HEK293 (cell line): ENCODE results near the gene TTLL5.

Source experiments
- CTCF ChIA-PET: fragments of 350-600 bp; formaldehyde crosslinking; extraction: SDS; loops from one replicate; lab custom pipeline; 2021; ENCODE audit warnings: antibody characterized with exemption; lab: Yijun Ruan, JAX
- POLR2A ChIA-PET: fragments of 300-600 bp; formaldehyde crosslinking; extraction: SDS; loops from one replicate; lab custom pipeline; 2020; ENCODE audit warnings: antibody characterized with exemption, inconsistent platforms; lab: Yijun Ruan, JAX
- H3K27ac ChIP-seq: fragments of 200-500 bp; sonication (Bioruptor generic); 2 replicates; pipeline ENCODE4 v1.5.1; 2014; ENCODE audit warnings: low read depth, low read length, control low read depth, inconsistent platforms; ENCODE audit errors: extremely low read depth
- H3K36me3 ChIP-seq, 2 experiments: fragments of 200-500 bp in 1 of 2; sonication (Bioruptor generic) in 1 of 2; 1 replicate in 1 of 2; 2 replicates in 1 of 2; pipeline ENCODE4 v1.5.1; 2014 to 2017; ENCODE audit warnings: inconsistent platforms in 2 of 2, low read length in 2 of 2; ENCODE audit not compliant: control insufficient read depth in 2 of 2, insufficient read depth in 1 of 2
- H3K4me1 ChIP-seq: fragments of 200-500 bp; sonication (Bioruptor generic); 2 replicates; pipeline ENCODE4 v1.5.1; 2014; ENCODE audit warnings: mild to moderate bottlenecking, low read length, inconsistent platforms; ENCODE audit not compliant: control insufficient read depth, insufficient read depth
- H3K4me3 ChIP-seq: 2 replicates; pipeline ENCODE4 v1.5.1; 2011; ENCODE audit warnings: low read depth, mild to moderate bottlenecking, control low read depth, low read length, moderate library complexity
- H3K9me3 ChIP-seq: fragments of 200-500 bp; sonication (Bioruptor generic); 2 replicates; pipeline ENCODE4 v1.5.1; 2014; ENCODE audit warnings: low read depth, low read length, inconsistent platforms; ENCODE audit not compliant: control insufficient read depth, insufficient read depth
- BCL11A ChIP-seq: fragments of 450-650 bp; formaldehyde crosslinking; IDR thresholded peaks from 2 replicates; pipeline ENCODE4 v1.5.1; 2016; ENCODE audit warnings: low read depth, missing biosample characterization, missing genetic modification characterization
- WT1 ChIP-seq: fragments of 450-650 bp; formaldehyde crosslinking; IDR thresholded peaks from 2 replicates; pipeline ENCODE4 v1.5.1; 2016; ENCODE audit warnings: missing biosample characterization, missing genetic modification characterization
- ZNF138 ChIP-seq: fragments of 450-650 bp; formaldehyde crosslinking; IDR thresholded peaks from 2 replicates; pipeline ENCODE4 v1.5.1; 2016; ENCODE audit warnings: missing biosample characterization, missing genetic modification characterization, borderline replicate concordance
- ZNF214 ChIP-seq: fragments of 450-650 bp; formaldehyde crosslinking; IDR thresholded peaks from 2 replicates; pipeline ENCODE4 v1.5.1; 2017; ENCODE audit warnings: missing biosample characterization, mild to moderate bottlenecking, missing genetic modification characterization, borderline replicate concordance
- ZNF341 ChIP-seq: fragments of 450-650 bp; formaldehyde crosslinking; IDR thresholded peaks from 2 replicates; pipeline ENCODE4; 2016; ENCODE audit warnings: low read depth, missing biosample characterization, missing genetic modification characterization
- ZNF350 ChIP-seq: fragments of 450-650 bp; formaldehyde crosslinking; IDR thresholded peaks from 2 replicates; pipeline ENCODE4 v1.5.0; 2017; ENCODE audit warnings: missing biosample characterization, mild to moderate bottlenecking, missing genetic modification characterization
- ZNF416 ChIP-seq: fragments of 450-650 bp; formaldehyde crosslinking; IDR thresholded peaks from 2 replicates; pipeline ENCODE4 v1.5.1; 2016; ENCODE audit warnings: missing biosample characterization, missing genetic modification characterization
- ZNF501 ChIP-seq: fragments of 450-650 bp; formaldehyde crosslinking; IDR thresholded peaks from 2 replicates; pipeline ENCODE4 v1.5.1; 2016; ENCODE audit warnings: missing biosample characterization, missing genetic modification characterization
- ZNF596 ChIP-seq: fragments of 450-650 bp; IDR thresholded peaks from 2 replicates; pipeline ENCODE4 v1.5.0; 2018; ENCODE audit warnings: missing biosample characterization, mild to moderate bottlenecking, missing genetic modification characterization, moderate library complexity
- ZNF621 ChIP-seq: fragments of 450-650 bp; formaldehyde crosslinking; IDR thresholded peaks from 2 replicates; pipeline ENCODE4 v1.5.1; 2017; ENCODE audit warnings: missing biosample characterization, missing genetic modification characterization
- ZNF76 ChIP-seq: fragments of 450-650 bp; formaldehyde crosslinking; IDR thresholded peaks from 2 replicates; pipeline ENCODE4; 2016; ENCODE audit warnings: low read depth, missing biosample characterization, missing genetic modification characterization, borderline replicate concordance
- TF ChIP-seq, protein P1 (sequence below): fragments of 450-650 bp; formaldehyde crosslinking; IDR thresholded peaks from 2 replicates; pipeline ENCODE4 v1.5.1; 2016; ENCODE audit warnings: missing biosample characterization, missing genetic modification characterization
- TF ChIP-seq, protein P2 (sequence below): fragments of 450-650 bp; formaldehyde crosslinking; IDR thresholded peaks from 2 replicates; pipeline ENCODE4 v1.5.1; 2016; ENCODE audit warnings: missing biosample characterization, missing genetic modification characterization, borderline replicate concordance
- TF ChIP-seq, protein P3 (sequence below): fragments of 450-650 bp; formaldehyde crosslinking; conservative IDR thresholded peaks from 2 replicates; pipeline ENCODE4 v1.5.1; 2016; ENCODE audit warnings: low read depth, missing biosample characterization, missing genetic modification characterization
- TF ChIP-seq, protein P4 (sequence below): fragments of 450-650 bp; formaldehyde crosslinking; IDR thresholded peaks from 2 replicates; pipeline ENCODE4 v1.5.1; 2016; ENCODE audit warnings: missing biosample characterization, missing genetic modification characterization, borderline replicate concordance

TTLL5 gene

DNA sequence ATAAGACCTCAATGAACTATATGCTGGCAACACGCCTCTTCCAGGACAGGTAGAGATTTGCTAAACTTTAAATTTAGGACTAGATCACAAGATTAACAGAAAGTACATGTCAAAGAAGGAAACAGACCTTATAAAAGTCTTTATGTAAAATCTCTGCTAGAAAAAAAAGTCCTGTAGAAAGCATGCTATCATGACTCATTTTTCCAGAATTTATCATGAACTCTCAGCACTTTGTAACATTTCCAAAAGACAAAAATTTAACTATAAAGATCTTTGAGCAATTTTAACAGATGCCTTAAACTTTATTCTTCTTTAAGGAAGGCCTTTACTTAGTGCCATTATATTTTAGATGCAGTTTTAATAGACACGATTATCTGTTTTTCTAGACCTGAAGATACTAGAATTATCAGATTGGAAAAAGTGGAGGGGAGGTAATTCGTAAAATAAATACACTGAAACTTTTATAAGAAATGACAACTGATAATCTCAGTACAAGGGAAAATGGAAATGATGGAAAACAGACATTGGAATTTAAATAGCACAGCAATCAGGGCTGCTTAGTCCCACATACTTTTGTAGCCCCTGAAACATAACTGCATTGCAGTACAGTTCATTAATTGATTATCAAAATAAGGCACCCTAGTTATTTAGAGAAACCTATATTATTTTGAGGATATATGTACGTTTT lies 92.0 kb downstream of the TTLL5 start (continued):
- TF ChIP-seq ZNF596 (no peak), ZNF501 (tag by site-specific recombination) (no peak), ZNF138 (no peak), ZNF76 (tag by site-specific recombination) (no peak), WT1 (tag by site-specific recombination) (no peak)
- TF ChIP-seq, protein P1, sequence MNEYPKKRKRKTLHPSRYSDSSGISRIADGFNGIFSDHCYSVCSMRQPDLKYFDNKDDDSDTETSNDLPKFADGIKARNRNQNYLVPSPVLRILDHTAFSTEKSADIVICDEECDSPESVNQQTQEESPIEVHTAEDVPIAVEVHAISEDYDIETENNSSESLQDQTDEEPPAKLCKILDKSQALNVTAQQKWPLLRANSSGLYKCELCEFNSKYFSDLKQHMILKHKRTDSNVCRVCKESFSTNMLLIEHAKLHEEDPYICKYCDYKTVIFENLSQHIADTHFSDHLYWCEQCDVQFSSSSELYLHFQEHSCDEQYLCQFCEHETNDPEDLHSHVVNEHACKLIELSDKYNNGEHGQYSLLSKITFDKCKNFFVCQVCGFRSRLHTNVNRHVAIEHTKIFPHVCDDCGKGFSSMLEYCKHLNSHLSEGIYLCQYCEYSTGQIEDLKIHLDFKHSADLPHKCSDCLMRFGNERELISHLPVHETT (tag by site-specific recombination) = no peak

DNA sequence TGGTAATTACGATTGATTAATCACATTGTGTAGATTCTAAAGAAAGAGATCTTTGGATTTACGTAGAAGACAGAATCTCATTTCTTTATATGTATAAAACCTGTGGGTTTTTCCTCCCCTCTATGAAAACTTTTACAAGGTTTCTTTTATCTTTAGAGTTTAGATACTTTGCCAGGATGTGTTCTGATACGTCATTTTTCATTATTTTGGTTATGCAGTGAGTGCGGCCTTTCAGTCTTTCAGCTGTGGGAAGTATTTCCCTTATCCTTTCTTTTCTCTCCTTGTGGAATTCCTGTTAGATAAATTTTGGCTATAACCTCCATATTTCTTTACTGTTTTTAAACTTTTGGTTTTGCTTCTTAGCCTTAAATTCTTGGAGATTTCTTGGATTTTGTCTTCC lies 92.7 kb downstream of the TTLL5 start:
- no peaks in the 10 kb centered on the region for H3K4me1 ChIP-seq
- H3K27ac ChIP-seq = no peak overlapping the region
- ChIA-PET POLR2A (no interaction called here), CTCF (no interaction called here)
- H3K36me3 ChIP-seq = peaks cover 6 to 21% of the 10 kb centered on the region in 2 experiments; a peak in 2 of 3 replicates
- H3K9me3 ChIP-seq = no peaks in the 10 kb centered on the region
- H3K4me3 ChIP-seq = no peak overlapping the region
- no peak for TF ChIP-seq ZNF621 (tag by site-specific recombination)
- TF ChIP-seq ZNF350 (tag by site-specific recombination) = no peak
- no peak for TF ChIP-seq ZNF214 (tag by site-specific recombination)
- no peak for TF ChIP-seq ZNF416 (tag by site-specific recombination)
- TF ChIP-seq, protein P2, sequence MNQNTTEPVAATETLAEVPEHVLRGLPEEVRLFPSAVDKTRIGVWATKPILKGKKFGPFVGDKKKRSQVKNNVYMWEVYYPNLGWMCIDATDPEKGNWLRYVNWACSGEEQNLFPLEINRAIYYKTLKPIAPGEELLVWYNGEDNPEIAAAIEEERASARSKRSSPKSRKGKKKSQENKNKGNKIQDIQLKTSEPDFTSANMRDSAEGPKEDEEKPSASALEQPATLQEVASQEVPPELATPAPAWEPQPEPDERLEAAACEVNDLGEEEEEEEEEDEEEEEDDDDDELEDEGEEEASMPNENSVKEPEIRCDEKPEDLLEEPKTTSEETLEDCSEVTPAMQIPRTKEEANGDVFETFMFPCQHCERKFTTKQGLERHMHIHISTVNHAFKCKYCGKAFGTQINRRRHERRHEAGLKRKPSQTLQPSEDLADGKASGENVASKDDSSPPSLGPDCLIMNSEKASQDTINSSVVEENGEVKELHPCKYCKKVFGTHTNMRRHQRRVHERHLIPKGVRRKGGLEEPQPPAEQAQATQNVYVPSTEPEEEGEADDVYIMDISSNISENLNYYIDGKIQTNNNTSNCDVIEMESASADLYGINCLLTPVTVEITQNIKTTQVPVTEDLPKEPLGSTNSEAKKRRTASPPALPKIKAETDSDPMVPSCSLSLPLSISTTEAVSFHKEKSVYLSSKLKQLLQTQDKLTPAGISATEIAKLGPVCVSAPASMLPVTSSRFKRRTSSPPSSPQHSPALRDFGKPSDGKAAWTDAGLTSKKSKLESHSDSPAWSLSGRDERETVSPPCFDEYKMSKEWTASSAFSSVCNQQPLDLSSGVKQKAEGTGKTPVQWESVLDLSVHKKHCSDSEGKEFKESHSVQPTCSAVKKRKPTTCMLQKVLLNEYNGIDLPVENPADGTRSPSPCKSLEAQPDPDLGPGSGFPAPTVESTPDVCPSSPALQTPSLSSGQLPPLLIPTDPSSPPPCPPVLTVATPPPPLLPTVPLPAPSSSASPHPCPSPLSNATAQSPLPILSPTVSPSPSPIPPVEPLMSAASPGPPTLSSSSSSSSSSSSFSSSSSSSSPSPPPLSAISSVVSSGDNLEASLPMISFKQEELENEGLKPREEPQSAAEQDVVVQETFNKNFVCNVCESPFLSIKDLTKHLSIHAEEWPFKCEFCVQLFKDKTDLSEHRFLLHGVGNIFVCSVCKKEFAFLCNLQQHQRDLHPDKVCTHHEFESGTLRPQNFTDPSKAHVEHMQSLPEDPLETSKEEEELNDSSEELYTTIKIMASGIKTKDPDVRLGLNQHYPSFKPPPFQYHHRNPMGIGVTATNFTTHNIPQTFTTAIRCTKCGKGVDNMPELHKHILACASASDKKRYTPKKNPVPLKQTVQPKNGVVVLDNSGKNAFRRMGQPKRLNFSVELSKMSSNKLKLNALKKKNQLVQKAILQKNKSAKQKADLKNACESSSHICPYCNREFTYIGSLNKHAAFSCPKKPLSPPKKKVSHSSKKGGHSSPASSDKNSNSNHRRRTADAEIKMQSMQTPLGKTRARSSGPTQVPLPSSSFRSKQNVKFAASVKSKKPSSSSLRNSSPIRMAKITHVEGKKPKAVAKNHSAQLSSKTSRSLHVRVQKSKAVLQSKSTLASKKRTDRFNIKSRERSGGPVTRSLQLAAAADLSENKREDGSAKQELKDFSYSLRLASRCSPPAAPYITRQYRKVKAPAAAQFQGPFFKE = no peak
- TF ChIP-seq, protein P3, sequence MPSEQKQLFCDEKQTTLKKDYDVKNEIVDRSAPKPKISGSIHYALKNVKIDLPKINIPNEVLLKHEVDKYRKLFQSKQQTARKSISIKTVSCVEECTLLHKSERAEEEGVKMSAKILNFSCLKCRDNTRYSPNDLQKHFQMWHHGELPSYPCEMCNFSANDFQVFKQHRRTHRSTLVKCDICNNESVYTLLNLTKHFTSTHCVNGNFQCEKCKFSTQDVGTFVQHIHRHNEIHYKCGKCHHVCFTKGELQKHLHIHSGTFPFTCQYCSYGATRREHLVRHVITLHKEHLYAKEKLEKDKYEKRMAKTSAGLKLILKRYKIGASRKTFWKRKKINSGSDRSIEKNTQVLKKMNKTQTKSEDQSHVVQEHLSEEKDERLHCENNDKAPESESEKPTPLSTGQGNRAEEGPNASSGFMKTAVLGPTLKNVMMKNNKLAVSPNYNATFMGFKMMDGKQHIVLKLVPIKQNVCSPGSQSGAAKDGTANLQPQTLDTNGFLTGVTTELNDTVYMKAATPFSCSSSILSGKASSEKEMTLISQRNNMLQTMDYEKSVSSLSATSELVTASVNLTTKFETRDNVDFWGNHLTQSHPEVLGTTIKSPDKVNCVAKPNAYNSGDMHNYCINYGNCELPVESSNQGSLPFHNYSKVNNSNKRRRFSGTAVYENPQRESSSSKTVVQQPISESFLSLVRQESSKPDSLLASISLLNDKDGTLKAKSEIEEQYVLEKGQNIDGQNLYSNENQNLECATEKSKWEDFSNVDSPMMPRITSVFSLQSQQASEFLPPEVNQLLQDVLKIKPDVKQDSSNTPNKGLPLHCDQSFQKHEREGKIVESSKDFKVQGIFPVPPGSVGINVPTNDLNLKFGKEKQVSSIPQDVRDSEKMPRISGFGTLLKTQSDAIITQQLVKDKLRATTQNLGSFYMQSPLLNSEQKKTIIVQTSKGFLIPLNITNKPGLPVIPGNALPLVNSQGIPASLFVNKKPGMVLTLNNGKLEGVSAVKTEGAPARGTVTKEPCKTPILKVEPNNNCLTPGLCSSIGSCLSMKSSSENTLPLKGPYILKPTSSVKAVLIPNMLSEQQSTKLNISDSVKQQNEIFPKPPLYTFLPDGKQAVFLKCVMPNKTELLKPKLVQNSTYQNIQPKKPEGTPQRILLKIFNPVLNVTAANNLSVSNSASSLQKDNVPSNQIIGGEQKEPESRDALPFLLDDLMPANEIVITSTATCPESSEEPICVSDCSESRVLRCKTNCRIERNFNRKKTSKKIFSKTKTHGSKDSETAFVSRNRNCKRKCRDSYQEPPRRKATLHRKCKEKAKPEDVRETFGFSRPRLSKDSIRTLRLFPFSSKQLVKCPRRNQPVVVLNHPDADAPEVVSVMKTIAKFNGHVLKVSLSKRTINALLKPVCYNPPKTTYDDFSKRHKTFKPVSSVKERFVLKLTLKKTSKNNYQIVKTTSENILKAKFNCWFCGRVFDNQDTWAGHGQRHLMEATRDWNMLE (tag by site-specific recombination) = no peak
- TF ChIP-seq, protein P4, sequence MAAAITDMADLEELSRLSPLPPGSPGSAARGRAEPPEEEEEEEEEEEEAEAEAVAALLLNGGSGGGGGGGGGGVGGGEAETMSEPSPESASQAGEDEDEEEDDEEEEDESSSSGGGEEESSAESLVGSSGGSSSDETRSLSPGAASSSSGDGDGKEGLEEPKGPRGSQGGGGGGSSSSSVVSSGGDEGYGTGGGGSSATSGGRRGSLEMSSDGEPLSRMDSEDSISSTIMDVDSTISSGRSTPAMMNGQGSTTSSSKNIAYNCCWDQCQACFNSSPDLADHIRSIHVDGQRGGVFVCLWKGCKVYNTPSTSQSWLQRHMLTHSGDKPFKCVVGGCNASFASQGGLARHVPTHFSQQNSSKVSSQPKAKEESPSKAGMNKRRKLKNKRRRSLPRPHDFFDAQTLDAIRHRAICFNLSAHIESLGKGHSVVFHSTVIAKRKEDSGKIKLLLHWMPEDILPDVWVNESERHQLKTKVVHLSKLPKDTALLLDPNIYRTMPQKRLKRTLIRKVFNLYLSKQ (tag by site-specific recombination) = no peak
- no peak for TF ChIP-seq ZNF341 (tag by site-specific recombination)
- no peak for TF ChIP-seq ZNF76 (tag by site-specific recombination)
- no peak for TF ChIP-seq BCL11A (tag by site-specific recombination)
